T-helper 2 cell (primary cell): Measurements from ENCODE around the gene PTPRN2.
A peak's percentile ranks its signal among the peaks of the same experiment; 100 is the strongest.

Experiments
- DNase-seq, 5 experiments: peaks; one replicate each; pipeline versions ENCODE4 v3.0.0 to v3.0.0-alpha.2; 2012 to 2022

The PTPRN2 gene

DNA sequence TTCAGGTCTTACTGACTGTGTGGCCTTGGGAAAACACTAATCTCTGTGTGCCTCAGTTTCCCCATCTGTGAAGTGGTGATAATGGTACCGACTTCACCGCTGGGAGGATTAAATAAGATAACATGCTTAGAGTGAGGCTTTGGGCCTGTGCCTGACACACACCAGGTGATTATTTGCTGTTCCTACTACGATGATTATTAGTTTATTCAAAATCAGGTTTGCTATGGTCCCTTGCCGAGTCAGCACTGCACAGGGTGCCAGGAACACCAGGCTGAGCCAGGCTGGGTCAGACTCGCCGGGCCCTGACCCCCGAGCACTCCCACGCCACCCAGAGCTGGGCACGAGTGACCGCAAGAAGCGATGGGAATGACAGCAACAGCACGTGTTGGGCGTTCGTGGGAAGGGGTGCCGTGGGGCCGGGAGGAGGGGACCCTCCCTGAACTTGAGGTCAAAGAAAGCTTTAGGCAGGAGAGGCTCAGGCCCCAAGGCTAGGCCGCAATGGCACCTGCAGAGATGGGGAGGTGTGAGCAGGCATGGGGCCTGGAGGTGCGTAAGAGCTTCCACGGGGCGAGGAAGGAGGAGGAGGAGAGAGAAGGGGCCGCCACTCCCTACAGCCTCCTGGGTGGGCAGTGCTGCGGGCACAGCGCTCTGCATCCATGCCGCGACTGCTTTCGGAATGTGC, 925.4 kb downstream of the PTPRN2 start:
- DNase-seq, result no peak

GRCh38 chr7:157661611-157661975, 926.0 kb downstream of the PTPRN2 start:
- no peak for DNase-seq

GRCh38 chr7:157660971-157661610, 926.5 kb downstream of the PTPRN2 start:
- no peak for DNase-seq

GRCh38 chr7:157658851-157659412, 928.7 kb downstream of the PTPRN2 start:
- DNase-seq, result no peak

- no peak for DNase-seq
Measured at GRCh38 chr7:157657741-157658740, 929.6 kb downstream of the PTPRN2 start.

- DNase-seq, result no peak
Measured at GRCh38 chr7:157656195-157656769, 931.3 kb downstream of the PTPRN2 start.

GRCh38 chr7:157654350-157654749, 933.3 kb downstream of the PTPRN2 start:
- DNase-seq, result no peak

GRCh38 chr7:157653827-157654207, 933.8 kb downstream of the PTPRN2 start:
- DNase-seq, result no peak

GRCh38 chr7:157652954-157653826, 934.4 kb downstream of the PTPRN2 start:
- no peak for DNase-seq

DNA sequence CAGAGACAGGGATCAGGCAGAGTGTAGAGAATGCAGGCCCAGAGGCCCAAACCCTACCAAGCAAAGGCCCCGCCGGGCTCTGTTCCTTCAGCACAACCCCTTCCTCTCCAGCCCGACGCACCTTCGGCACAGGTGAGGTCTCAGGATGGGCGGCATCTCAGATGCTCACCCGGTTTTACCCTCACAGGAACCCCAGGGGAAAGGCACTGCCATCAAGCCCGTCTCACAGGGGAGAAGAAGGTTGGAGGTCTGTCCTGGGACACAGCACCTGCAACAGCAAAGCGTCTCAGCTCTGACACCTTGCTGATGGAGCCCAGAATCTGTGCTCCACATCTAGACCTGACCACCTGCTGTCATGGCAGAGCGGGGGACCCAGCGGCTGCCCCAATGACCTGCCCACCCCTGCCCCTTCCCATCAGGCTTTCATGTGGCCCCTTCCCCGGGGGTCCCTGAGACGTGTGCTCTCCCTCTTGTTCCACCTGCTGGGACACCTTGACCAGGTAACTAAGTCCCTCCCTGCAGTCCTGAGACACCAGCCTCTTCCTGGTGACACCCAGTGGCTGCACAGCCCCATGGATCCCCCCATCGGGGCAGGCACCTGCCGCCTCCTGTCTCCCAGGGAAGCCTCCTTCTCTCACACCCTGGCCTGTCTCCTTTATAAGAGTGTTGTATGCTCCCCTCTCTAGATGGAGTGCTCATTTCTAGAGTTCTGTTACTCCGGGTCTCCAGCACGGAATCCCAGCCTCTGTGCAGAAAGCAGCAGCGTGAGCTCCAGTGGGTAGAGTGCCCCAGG, 935.3 kb downstream of the PTPRN2 start:
- no peak for DNase-seq

GRCh38 chr7:157651366-157652160, 936.1 kb downstream of the PTPRN2 start:
- DNase-seq, result no peak

- DNase-seq, result no peak
Measured at GRCh38 chr7:157650801-157651200, 936.8 kb downstream of the PTPRN2 start.

DNA sequence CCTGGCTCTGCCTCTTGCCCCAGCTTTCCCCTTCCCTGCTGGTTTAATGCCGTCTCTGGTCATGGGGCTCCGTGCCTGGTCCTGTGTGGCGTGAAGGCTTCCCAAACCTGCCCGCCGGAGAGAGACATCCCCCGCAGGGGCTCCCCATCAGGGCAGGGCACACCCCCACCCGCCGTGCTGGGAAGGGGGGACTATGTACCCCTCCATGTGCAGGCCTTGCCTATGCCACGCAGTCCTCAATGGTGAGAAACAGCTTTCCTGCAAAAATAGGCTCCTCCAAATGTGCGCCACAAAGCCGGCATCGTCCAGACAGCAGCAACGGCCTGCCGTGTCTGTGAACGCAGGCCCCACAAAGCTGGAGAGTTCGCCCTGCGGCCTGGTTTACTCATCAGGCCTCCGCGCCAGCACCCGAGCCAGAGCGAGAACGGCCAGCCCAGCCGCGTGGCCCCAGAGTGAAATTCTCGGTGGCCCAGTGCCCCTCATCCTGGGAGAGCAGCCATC, 937.4 kb downstream of the PTPRN2 start:
- no peak for DNase-seq

DNA sequence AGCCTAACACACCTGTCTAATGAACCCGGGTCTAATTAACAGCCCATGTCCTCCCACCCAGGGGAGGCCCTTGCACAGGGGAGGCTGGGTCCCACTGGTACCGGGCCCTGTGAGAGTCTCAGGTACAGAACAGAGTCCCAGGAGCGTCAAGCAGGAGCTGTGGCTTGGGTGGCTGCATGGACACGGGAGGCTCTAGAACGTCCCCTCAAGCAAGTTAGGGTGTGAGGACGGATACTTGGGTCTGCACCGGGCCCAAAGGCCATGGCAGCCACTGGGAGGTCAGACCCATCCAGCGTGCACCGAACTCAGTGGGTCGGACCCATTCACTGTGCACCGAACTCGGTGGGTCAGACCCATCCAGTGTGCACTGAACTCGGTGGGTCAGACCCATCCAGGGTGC, 941.1 kb downstream of the PTPRN2 start:
- DNase-seq, result no peak

DNA sequence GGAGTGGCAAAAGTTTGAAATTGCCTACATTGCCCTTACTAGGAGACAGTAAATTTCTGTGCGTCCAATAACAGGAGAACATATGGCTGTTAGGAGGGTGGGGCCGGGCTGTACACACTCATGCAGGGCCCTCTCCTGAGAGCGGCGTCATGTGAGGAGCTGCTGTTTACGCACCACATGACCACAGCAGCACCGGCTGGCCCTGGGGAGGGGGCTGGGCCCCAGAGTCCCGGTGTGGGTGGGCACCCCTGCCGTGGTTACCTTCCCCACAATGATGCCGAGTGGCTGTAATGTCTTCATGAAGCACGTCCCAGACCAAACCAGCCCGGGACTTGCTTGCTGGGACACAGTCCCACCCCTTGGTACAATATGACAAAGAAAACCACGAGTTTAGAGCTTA, 942.1 kb downstream of the PTPRN2 start:
- DNase-seq, result peak in 1 of 5 experiments; percentile 9

DNA sequence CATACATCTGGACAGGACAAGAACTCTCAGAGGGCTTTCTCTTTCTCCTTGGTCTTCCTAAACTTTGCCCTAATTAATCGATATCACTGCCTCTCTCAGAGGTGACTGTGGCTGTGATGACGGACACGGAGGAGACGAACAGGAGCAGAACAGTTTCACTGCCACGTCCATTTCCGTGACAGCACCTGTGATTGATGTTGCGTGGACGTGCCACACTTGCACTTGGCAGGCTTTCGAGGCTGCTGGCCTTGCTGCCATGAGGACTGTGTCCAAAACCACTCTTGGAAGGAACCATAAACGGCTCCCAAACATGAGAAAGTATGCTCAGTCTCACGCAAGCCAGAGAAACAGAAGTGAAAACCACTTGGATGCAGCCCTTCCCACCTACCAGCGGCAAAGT, 942.7 kb downstream of the PTPRN2 start:
- DNase-seq, result no peak

GRCh38 chr7:157643525-157643970, 944.1 kb downstream of the PTPRN2 start:
- DNase-seq, result no peak

GRCh38 chr7:157641866-157642265, 945.8 kb downstream of the PTPRN2 start:
- no peak for DNase-seq

DNA sequence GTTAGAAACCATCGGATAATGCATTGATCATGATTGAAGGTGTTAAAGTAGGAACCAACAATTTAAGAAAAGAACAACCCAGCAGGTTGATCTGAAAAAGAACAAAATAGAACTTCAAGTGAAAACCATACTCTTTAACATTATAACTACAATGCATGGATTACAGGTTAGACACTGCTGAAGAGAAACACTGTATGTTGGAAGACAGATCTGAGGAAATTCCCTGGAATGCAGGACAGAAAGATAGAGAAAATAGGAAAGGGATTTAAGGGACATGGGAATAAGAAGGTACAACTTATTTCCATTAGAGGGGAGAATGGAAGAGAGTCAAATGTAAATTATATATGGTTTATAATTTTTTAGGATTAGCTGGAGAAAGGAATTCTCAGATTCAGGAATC, 947.5 kb downstream of the PTPRN2 start:
- no peak for DNase-seq

- DNase-seq, result no peak
Measured at GRCh38 chr7:157638563-157638962, 949.1 kb downstream of the PTPRN2 start.
